Measurements from ENCODE around the gene CD160.

DNA sequence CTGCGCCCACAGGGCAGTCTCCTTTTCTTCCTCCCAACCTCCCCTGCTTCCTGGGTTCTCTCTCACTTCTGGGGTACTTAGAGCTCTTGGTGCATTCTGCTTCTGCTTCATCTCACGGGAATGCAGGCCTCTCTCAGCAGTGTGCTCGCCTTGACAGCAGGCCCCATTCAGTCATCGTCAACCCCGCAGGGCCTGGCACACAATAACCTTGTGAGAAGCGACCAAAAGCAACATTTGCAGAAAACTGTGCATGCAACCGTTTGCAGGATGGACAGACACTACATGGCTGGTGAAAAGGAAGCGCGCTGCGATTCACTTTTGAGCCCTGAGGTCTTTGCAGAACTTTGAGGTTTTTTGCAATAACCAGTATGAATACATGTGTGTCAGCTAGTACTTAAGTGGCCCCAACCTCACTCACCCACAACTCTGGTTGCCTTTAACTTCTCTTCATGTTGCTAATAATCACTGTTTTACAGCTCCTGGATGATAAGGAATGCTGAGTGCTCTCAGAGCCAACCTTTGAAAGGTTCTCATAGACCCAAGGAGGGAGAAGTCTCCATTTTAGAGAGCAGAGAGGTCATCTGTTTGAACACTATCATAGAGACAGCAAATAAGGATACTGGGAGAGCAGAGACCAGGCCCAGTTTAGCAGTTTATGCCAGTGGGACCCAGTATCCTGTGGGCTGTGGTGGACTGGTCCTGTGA, 2.5 kb upstream of the CD160 start:
- TF ChIP-seq POLR2A (IDR thresholded peaks at IDR 0.05) = no peak
- TF ChIP-seq, protein P1, sequence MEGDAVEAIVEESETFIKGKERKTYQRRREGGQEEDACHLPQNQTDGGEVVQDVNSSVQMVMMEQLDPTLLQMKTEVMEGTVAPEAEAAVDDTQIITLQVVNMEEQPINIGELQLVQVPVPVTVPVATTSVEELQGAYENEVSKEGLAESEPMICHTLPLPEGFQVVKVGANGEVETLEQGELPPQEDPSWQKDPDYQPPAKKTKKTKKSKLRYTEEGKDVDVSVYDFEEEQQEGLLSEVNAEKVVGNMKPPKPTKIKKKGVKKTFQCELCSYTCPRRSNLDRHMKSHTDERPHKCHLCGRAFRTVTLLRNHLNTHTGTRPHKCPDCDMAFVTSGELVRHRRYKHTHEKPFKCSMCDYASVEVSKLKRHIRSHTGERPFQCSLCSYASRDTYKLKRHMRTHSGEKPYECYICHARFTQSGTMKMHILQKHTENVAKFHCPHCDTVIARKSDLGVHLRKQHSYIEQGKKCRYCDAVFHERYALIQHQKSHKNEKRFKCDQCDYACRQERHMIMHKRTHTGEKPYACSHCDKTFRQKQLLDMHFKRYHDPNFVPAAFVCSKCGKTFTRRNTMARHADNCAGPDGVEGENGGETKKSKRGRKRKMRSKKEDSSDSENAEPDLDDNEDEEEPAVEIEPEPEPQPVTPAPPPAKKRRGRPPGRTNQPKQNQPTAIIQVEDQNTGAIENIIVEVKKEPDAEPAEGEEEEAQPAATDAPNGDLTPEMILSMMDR (IDR thresholded peaks at IDR 0.05) = no peak
- TF ChIP-seq EP300 (IDR thresholded peaks at IDR 0.05) = no peak
